Astrocyte of the cerebellum (primary cell): ENCODE data around the gene SMU1.
"Not testable (repeated sequence)": the region's sequence is repeated elsewhere in the genome, so short reads cannot be mapped to it uniquely, and the experiment has no call there.

ENCODE experiments used
- DNase-seq: peaks from one replicate; pipeline ENCODE4 v3.0.0-alpha.2; 2011; ENCODE audit warnings: low read depth
- H3K4me3 ChIP-seq: 2 replicates; pipeline ENCODE4 v1.5.1; 2011; ENCODE audit warnings: mild to moderate bottlenecking, low read depth, low read length, moderate library complexity
- CTCF ChIP-seq: IDR thresholded peaks from 2 replicates; pipeline ENCODE4 v1.5.1; 2012; ENCODE audit warnings: low read length, low read depth, moderate library complexity, mild to moderate bottlenecking; ENCODE audit errors: missing control alignments
- in situ Hi-C: cut with HindIII; loops from 2 replicates; pipeline ENCODE4 v1.10.0; 2017; ENCODE audit warnings: low sequenced_read_pairs

Gene SMU1

GRCh38 chr9:33007755-33008154 lies 68.7 kb downstream of the SMU1 start:
- no peak for DNase-seq
- in situ Hi-C loops, result no loop called here
- TF ChIP-seq CTCF, result no peak
- H3K4me3 ChIP-seq, result no peak overlapping the region

- DNase-seq, H3K4me3 ChIP-seq, in situ Hi-C loops: not testable (repeated sequence)
These were observed 71.1 kb downstream of the SMU1 start for GRCh38 chr9:33005335-33005734.

GRCh38 chr9:33000682-33001055 lies 75.8 kb downstream of the SMU1 start:
- peak overlapping the region; percentile 96 for H3K4me3 ChIP-seq
- in situ Hi-C loops, DNase-seq: not testable (repeated sequence)

GRCh38 chr9:32992595-32993238 lies 83.8 kb downstream of the SMU1 start:
- DNase-seq, result no peak
- H3K4me3 ChIP-seq, result no peak overlapping the region
- in situ Hi-C loops, result no loop called here
- TF ChIP-seq CTCF, result no peak

GRCh38 chr9:32991897-32992594 lies 84.4 kb downstream of the SMU1 start:
- no peak for DNase-seq
- H3K4me3 ChIP-seq, result no peak overlapping the region
- no peak for TF ChIP-seq CTCF
- in situ Hi-C loops, result no loop called here
